Colon (tissue), 2 donors: ENCODE measurements around the gene PERM1.

ENCODE experiments used
- FAIRE-seq: peaks from 2 replicates; lab custom pipeline; 2012; peaks lifted over from hg19 to GRCh38; lab: Jason Lieb, UNC
- donor health status: control.
- donor health status: control.

The PERM1 gene

DNA sequence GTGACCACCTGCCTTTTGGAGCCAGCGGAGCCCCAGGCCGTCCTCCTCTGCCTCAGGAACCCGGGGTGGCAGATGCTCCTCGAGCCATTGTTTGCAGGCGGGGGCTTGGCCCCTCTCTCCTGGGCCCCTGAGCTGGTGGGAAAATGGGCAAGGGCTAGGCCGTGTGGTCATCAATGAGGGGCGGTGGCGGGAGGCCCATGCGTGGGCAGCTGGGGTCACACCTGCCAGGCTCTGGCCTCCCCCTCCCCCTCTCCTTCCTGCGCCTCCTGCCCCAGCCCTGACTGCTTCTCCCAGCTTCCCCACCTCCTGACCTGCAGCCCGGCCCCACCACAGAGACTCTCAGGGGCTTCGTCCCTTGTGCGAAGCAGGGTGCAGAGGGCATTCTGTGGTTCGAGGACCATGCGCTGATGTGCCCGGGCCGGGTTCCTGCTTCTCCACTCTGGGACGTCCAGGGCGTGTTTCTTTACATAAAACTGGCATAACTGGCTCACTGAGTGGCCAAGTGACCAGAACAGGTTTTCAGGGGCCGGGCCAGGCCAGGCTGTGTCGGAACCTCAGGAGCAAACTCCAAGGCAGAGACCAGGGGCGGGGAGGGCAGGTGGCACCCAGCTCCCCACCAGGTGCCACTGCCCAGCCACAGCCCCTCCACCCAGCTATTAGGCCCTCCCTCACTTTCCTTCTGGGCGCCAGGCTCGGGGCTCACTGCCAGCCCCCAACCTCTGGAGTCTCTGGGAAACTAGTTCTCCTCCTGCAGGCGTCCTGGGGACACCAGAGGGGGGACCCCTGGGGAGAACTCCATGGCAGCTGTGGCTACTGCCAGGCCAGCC lies 48.9 kb downstream of the PERM1 start:
- no peak for FAIRE-seq

DNA sequence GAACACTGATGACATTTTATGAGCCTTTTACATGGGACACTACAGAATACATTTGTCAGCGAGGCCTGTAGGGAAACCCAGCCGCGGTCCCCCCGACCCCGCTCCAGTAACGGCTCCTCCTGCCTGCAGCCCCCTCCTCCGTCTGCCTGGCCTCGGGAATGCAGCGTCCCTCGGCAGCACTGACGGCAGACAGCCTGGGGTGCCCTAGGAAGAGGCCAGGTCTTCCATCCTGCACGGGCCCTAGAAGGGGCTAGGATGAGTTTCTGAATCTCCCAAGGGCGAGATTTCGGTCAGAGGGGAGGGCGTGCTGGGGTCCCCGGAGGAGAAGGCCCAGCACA lies 49.8 kb downstream of the PERM1 start:
- FAIRE-seq: no peak

DNA sequence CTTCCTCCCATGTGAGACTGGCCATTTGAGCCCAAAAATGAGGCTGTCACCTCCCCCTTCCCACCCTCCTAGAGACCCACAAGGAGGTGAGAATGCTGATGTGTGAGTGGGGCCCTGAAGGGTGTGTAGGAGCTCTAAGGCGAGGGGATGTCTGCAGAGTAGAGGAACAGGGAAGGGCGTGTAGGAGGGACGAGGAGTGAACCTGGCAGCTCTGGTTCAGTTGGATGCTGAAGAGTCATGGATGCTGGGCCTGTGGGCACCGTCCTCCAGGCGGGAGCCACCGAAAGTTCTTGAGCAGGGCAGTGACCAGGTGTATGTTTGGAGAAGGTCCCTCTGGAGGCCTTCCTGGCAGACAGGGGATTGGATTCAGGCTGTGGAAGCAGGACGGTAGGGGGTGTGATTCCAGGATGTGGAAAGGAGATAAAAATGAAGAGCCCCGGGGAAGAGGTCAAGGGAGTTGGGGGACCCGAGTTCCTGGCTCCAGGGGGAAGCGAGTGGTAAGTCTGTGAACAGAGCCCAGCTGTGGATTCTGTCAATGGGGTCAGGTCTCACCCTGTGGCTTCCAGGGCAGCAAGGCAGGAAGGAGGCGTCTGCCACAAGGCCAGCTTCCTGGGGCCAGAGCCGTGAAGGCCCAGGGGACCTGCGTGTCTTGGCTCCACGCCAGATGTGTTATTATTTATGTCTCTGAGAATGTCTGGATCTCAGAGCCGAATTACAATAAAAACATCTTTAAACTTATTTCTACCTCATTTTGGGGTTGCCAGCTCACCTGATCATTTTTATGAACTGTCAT lies 50.3 kb downstream of the PERM1 start:
- no peak for FAIRE-seq

DNA sequence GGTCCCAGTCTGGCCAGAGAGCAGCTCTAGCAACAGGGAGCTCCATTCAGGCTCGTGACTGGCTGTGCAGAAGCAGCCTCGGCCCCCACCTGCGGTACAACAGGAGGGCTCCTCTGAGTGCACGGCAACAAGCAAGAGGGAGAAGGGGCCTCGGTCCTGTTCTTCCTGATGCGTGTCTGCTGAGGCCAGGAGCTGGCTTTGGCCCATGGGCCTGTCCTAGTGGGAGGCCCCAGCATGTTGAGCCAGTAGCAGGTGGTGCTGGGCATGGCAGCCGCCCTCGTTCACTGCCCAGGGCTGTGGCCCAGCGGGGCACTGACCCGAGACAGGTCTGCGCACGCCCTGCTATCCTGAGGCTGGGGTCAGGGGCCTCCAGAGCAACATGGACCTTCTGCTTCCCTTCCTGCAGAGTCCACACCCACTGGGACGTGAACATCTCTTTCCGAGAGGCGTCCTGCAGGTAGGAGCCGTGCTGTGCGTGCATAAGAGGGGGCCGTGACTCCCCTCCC lies 51.2 kb downstream of the PERM1 start:
- FAIRE-seq: no peak

DNA sequence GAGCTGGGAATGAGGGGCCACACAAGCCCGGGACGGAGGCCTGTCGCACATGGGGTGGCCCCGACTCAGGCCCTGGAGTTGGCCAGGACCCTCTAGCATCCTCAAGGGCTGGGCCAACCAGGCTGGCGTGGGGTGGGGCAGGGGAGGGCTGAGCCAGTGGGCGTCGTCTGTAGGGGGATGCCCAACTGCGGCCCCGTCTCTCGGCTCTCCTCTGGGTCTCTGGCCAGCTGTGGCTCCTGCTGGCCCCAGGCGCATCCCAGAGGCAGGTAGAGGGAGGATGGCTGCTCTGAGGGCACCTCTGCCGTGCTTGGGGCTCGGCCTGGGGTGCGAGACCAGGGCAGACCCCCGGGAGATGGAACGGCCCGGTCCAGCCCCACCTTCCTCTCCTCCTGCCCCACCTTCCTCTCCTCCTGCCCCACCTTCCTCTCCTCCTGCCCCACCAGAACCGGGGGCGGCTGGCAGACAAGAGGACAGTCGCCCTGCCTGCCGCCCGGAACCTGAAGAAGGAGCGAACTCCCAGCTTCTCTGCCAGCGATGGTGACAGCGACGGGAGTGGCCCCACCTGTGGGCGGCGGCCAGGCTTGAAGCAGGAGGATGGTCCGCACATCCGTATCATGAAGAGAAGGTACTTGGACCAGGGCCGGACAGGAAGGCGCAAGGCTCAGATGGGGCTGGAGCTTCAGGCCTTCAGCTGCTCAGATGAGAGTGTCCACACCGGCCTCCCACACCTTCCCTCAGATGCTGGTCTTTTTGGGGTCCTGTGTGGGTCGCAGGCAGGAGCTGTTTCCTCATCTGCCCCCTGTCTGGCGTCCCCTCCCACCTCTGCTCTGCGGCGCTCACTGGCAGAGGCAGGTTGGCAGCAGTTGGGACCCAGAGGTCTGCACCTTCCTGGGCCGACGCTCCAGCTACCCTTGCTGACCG lies 51.9 kb downstream of the PERM1 start:
- no peak for FAIRE-seq

DNA sequence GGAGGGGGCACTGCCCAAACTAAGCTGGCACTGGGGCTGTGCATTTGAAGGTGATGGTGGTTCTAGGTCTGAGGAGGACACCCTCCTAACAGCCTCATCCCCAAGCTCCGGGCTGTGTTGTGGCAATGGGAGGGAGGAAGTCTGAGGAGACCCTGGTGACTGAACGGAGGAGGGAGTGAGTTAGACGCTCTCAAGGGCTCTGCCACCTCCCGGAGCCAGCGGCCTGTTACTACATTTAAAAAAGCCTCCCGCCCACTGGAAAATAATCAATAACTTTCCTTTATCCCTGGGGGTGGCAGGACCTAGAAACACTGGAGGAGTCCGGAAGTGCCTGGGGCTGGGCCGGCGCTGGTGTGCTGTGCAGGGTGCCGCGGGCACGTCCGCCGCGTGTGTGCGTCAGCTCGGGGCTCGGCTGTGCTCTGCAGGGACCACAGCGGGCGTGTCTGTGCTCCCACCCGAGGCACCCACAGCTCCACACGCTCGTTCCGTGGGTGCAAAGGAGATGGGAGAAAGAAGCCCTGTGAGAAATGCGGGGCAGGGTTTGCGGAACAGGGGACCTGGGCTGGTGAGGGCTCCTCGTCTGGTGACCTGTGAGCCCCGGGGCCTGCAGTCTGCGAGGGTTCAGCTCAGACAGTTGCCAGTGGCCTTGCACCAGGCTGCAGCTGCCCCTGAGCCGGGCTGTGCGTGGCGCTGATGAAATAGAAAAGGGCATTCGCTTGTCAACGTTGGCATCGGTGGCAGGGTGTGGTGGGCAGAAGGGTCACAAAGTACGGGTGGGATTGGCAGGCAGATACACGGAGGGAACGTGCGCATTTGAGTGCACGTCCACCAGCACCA lies 52.9 kb downstream of the PERM1 start:
- no peak for FAIRE-seq

DNA sequence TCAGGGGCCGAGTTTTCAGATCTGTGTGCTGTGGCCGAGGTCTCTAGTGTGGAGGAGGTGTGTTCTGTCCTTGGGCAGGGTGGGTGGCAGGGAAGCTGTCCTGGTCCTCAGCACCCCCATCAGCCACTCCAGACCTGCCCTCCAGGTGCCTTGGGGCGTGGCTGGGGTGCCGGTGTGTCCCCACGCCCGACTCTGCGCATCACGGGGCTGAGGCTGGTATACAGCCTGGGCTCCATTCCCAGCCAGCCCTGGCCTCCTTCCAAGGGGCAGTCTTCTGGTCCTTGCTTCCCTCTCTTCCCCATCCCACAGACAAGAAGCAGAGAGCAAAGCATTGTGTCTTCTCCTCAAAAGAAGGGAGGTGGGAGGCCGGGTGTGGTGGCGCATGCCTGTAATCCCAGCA lies 54.1 kb downstream of the PERM1 start:
- FAIRE-seq: no peak

DNA sequence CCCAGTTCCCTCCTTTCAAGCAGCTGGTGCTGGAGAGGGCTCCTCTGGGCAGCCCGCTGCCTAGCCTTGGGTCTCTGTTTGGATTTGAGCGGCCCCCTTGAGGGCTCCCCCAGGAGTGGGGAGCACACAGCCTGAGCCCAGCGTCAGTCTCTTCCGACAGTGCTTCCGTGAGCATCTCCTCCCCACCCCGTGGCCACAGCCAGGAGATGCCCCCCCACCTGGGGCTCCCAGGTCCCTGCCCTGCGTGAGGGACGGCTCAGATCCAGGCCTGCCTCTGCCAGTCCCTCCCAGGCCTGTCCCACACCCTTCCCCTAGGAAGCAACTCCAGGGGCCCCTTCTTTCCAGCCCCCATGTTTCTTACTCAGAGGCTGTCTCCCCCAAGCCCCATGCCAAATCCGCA lies 54.7 kb downstream of the PERM1 start:
- FAIRE-seq: no peak

DNA sequence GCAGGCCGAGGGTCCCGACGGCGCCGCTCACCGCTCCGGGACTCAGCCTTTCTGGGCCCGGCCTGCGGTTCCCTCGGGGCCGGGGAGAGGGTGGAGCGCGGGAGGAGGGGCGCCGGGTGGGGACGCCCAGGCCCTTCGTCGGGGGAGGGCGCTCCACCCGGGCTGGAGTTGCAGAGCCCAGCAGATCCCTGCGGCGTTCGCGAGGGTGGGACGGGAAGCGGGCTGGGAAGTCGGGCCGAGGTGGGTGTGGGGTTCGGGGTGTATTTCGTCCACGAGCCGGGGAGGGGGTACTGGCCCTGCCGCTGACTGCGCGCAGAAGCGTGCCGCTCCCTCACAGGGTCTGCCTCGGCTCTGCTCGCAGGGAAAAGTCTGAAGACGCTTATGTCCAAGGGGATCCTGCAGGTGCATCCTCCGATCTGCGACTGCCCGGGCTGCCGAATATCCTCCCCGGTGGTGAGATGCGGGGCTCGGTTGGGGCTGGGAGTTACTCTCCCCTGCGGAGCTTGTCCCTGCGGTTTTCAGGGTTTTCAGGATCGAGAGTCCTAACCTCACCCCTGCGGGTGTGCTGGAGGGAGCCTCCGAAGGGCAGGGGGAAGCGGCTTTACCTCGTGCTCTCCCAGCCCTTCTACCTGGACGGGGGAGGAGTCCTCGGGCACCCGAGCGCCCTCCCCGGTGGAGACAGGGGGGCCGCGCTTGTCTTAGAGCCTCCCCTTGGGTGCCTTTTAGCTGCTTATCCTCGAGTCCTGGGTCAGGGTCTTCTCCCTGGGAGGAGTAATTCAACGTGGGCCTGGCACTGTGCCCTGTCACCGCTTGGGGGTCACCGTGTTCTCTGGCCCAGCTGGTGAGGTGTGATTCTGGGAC lies 56.1 kb downstream of the PERM1 start:
- FAIRE-seq: no peak
